Stimulated activated CD8-positive, alpha-beta memory T cell treated with anti-CD3 and anti-CD28 coated beads, Interleukin-4, amount 100 ng/mL, for 24 hours (primary cell): ENCODE data around the gene TSSK2.

Experiments used
- DNase-seq: peaks from one replicate; pipeline ENCODE4 v3.0.0-alpha.2; 2020; ENCODE audit warnings: low read depth

Gene TSSK2

GRCh38 chr22:19125011-19125410 is 6.1 kb upstream of the TSSK2 start:
- no peak for DNase-seq

DNA sequence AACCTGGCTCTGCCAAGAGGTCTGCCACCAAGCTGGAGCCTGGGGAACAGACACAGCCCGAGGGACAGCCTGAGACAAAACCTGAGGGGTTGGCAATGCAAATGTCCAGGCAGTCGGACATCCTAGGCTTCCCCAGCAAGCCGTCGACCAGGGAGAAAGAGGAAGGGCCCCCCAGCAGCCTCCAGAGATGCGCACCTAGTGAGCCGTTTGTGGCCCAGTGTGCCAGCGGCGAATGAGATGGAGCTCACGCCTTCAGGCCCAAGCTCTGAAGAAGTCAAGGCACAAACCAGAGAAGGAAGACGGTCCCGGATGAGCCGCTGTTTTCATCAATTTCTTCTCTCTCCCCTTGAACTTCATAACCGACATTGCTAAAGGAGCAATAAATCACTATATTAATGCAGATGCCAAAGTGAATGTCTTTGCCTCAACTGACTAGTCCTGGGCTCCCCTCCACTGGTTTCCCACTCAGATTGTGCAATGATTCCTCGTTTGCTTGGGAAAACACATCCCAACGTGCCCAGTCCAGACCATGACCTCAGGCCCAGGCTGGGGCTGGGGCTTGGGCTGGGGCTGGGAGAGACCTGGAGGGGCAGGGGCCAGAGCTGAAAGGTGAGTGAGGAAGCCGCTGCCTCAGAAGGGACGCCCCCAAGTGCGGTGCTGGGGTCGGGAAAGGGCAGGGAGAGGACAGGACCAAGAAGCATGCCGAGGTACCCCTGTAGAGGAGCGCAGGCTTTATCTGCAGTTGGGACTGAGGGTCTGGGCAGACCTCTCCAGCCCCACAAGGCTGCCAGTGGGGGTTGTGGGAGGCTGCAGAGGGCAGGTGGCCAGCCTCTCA is 5.4 kb upstream of the TSSK2 start:
- DNase-seq: no peak

- no peak for DNase-seq
Observed at GRCh38 chr22:19126309-19127273, 4.5 kb upstream of the TSSK2 start.

- no peak for DNase-seq
Observed at GRCh38 chr22:19127329-19128008, 3.6 kb upstream of the TSSK2 start.

DNA sequence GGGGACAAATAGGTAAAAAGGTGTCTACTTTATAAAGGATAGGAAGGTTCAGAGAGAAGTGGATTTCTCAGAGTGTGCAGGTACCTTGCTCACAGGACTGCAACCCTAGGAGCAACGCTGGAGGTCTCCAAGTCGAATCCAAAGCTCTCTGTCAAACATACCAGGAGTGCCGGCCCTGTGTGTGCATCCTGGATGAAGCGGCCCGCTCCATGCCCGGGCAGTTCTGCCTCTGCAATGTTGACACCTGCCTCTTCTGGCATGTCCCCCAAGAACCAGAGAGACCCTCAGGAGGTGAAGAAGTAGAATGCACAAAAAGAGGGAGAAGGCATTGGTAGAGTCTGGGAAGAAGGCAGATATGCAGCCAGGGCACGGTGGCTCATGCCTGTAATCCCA is 3.1 kb upstream of the TSSK2 start:
- no peak for DNase-seq

DNA sequence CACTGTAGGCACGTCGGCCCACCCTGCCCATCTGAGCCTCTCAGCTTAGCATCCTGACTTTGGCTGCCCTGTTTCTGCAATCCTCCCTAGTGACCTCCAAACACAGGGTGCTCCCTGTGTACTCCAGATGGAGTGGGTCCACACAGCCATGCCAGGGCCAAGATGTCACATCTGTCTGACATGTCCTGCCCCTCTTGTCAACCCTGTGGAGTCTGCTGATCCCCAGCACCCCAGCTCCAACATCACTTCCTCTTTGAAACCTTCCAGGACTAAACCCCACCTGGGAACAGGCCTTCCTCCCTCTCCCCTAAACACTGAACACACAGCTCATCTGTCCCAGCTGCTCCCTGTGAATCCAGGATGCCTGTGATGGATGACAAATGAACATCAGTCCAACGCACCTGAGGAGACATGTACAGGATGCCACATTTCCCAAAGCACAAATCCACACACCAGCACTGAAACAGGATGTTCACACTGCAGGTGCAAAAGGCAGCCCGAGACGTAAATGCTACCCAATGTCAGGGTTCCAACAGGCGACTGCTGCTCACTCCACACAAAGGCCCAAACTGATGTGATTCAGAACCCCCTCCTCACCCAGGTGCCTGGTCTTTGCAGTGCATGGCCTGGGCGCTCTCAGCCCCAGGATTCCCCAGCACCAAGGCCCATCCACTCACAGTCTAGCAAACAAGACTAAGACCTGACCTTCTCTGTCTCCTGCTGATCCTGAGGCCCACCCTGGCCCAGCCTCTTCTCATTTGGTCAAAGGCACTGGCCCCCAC is 2.0 kb upstream of the TSSK2 start:
- DNase-seq: no peak

DNA sequence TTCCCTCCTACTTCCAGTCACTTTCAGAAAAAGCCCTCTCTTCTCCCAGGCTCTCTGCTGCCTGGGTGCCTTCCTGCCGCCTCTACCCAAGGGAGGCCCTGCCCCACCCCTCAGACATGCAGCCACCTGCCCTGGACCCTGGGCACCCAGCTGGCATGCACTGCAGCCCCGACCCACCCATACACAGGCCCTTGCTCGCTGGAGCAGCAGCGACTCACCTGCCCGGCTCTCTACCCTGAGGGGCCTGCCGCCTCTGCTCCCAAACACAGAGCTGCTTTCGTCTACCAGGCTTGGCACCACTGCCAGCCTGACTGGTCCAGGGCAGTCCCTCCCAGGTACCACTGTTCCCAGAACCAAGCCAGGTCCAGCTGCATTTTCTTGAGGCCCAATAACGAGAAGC is 1.2 kb upstream of the TSSK2 start:
- no peak for DNase-seq

DNA sequence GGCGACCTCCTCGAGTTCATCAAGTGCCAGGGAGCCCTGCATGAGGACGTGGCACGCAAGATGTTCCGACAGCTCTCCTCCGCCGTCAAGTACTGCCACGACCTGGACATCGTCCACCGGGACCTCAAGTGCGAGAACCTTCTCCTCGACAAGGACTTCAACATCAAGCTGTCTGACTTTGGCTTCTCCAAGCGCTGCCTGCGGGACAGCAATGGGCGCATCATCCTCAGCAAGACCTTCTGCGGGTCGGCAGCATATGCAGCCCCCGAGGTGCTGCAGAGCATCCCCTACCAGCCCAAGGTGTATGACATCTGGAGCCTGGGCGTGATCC is 542 bp downstream of the TSSK2 start:
- no peak for DNase-seq

- DNase-seq: no peak
Observed at GRCh38 chr22:19132153-19132552, 1.0 kb downstream of the TSSK2 start.

DNA sequence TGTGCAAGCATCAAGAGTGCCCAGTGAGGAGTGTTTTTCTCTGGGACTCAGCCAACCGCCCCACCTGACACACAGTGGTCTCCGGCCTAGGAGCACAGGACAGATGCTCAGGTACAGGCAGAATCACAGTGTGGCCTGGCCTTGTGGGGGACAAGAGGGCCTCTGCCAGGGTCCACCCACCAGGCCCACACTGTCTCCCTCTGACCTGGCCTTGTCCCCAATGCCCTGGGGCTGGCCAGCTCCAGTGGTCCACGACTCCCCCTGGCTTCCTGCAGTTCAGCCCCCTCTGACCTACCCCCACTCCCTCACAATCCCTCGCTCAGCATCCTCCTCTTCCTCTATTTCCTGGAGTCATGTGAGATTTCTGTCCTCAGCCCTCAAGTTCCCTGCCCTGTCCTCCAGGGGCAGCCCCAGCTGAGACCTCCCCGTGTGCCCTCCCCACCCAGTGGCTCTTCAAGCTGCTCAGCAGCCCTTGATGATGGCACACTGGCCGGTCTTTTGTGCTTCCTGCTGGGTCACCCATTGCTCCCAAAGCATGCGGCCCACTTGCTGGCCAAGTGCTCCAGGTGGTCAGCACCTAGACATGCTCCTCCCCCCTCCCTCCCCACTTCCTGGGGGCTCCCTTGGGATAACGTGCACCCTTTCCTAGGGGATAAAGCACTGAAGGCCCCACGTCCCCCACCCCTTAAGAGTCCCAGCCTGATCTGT is 1.7 kb downstream of the TSSK2 start:
- DNase-seq: no peak

DNA sequence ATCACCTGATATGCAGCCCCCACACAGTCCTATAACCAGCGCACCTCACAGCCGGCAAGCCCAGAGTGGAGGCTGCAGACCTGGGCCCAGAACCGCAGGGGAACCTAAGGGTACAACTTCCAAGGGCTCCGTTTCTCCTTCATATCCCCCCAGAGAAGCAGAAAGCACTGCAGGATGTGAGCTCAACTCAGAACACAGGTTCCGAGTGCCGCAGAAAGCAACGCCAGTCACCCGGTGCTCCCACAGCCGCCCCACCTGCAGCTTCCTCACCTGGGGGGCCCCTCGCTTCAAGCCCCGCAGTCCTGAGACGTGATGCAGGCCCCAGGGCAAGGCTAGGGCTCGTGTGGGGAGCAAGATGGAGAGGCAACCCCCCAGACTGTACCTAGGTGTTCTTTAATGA is 2.5 kb downstream of the TSSK2 start:
- DNase-seq: no peak

- no peak for DNase-seq
Observed at GRCh38 chr22:19134176-19134831, 3.2 kb downstream of the TSSK2 start.

GRCh38 chr22:19134874-19135273 is 3.8 kb downstream of the TSSK2 start:
- DNase-seq: no peak

DNA sequence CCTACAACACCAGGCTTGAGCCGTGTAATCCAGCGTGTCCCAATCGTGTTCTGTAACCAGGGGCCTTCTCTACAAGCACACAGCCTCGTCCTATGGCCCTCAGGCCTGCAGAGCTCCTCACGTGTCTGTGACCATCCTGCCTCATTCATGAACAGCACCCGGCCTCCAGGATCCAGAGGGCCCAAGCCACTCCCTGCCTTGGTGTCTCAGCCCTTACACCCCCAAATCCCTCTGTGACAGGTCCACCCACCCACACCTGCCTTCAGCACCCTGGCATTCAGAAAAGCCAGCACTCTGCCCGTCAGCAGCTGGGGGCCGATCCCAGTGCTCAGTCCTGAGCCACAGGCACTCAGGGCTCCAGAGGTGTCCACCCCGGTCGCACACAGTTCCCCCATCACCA is 5.8 kb downstream of the TSSK2 start:
- no peak for DNase-seq

- DNase-seq: no peak
Observed at GRCh38 chr22:19137384-19138216, 6.5 kb downstream of the TSSK2 start.

- no peak for DNase-seq
Observed at GRCh38 chr22:19138217-19139000, 7.3 kb downstream of the TSSK2 start.

GRCh38 chr22:19139001-19139356 is 7.9 kb downstream of the TSSK2 start:
- no peak for DNase-seq

DNA sequence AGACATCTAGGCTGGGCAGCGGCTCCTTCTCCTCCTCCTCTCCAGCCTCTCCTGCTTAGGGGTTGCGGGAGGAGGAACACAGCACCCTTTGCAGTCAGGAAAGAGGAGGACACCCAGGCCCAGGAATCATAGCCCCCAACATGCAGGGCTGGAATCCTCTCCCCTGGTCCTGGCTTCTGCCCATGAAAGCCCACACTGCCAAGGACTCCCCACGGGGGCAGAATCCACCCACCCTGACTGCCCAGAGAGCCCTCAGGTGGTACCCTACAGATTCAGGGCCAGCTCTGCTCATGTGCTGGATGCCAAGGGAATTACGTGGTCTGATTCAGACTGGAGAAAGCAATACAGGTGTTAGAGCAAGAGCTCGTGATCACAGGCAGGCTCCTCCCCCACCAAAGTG is 8.9 kb downstream of the TSSK2 start:
- no peak for DNase-seq

- DNase-seq: no peak
Observed at GRCh38 chr22:19142394-19142793, 11.3 kb downstream of the TSSK2 start.
